ENCODE results near the gene CERK. TPM values are rescaled to one million over a fixed set of nuclear protein-coding genes. Genes with fewer than 3 reads are reported as not detected.

The CERK gene
- total RNA-seq, 1 donor from 2014 or later, result 38.4 TPM

- Mint-ChIP-seq H3K27ac (ENCODE audit: unreplicated experiment) (no peak overlapping the region), H3K27me3 (ENCODE audit: unreplicated experiment) (no peaks in the 10 kb centered on the region), H3K9me3 (ENCODE audit: unreplicated experiment) (no peaks in the 10 kb centered on the region), H3K4me3 (ENCODE audit: unreplicated experiment) (no peak overlapping the region), H3K4me1 (ENCODE audit: unreplicated experiment) (peaks cover 5% of the 10 kb centered on the region), H3K36me3 (ENCODE audit: unreplicated experiment) (peaks cover 6% of the 10 kb centered on the region)
- no peak for DNase-seq (ENCODE audit: extremely low spot score, unreplicated experiment)
- TF ChIP-seq CTCF (IDR thresholded peaks at IDR 0.05), result no peak
Observed at GRCh38 chr22:46678003-46678657, 59.9 kb downstream of the CERK start.

GRCh38 chr22:46677323-46678002, 60.6 kb downstream of the CERK start:
- Mint-ChIP-seq H3K4me1 (ENCODE audit: unreplicated experiment) (peaks cover 5% of the 10 kb centered on the region), H3K36me3 (ENCODE audit: unreplicated experiment) (peaks cover 6% of the 10 kb centered on the region), H3K27me3 (ENCODE audit: unreplicated experiment) (no peaks in the 10 kb centered on the region), H3K27ac (ENCODE audit: unreplicated experiment) (no peak overlapping the region), H3K9me3 (ENCODE audit: unreplicated experiment) (no peaks in the 10 kb centered on the region), H3K4me3 (ENCODE audit: unreplicated experiment) (no peak overlapping the region)
- DNase-seq (ENCODE audit: extremely low spot score, unreplicated experiment), result no peak
- TF ChIP-seq CTCF (IDR thresholded peaks at IDR 0.05), result no peak

GRCh38 chr22:46676881-46677280, 61.2 kb downstream of the CERK start:
- no peak for DNase-seq (ENCODE audit: extremely low spot score, unreplicated experiment)
- Mint-ChIP-seq H3K4me3 (ENCODE audit: unreplicated experiment) (no peak overlapping the region), H3K36me3 (ENCODE audit: unreplicated experiment) (peaks cover 6% of the 10 kb centered on the region), H3K4me1 (ENCODE audit: unreplicated experiment) (peaks cover 5% of the 10 kb centered on the region), H3K9me3 (ENCODE audit: unreplicated experiment) (no peaks in the 10 kb centered on the region), H3K27me3 (ENCODE audit: unreplicated experiment) (no peaks in the 10 kb centered on the region), H3K27ac (ENCODE audit: unreplicated experiment) (no peak overlapping the region)
- no peak for TF ChIP-seq CTCF (IDR thresholded peaks at IDR 0.05)

GRCh38 chr22:46676479-46676878, 61.6 kb downstream of the CERK start:
- Mint-ChIP-seq H3K4me3 (ENCODE audit: unreplicated experiment) (no peak overlapping the region), H3K27me3 (ENCODE audit: unreplicated experiment) (no peaks in the 10 kb centered on the region), H3K9me3 (ENCODE audit: unreplicated experiment) (no peaks in the 10 kb centered on the region), H3K4me1 (ENCODE audit: unreplicated experiment) (peaks cover 5% of the 10 kb centered on the region), H3K36me3 (ENCODE audit: unreplicated experiment) (peaks cover 6% of the 10 kb centered on the region), H3K27ac (ENCODE audit: unreplicated experiment) (no peak overlapping the region)
- DNase-seq (ENCODE audit: extremely low spot score, unreplicated experiment), result no peak
- no peak for TF ChIP-seq CTCF (IDR thresholded peaks at IDR 0.05)

GRCh38 chr22:46675938-46676337, 62.1 kb downstream of the CERK start:
- H3K9me3 Mint-ChIP-seq (ENCODE audit: unreplicated experiment), result no peaks in the 10 kb centered on the region
- peaks cover 5% of the 10 kb centered on the region for H3K4me1 Mint-ChIP-seq (ENCODE audit: unreplicated experiment)
- no peak overlapping the region for H3K4me3 Mint-ChIP-seq (ENCODE audit: unreplicated experiment)
- TF ChIP-seq CTCF (IDR thresholded peaks at IDR 0.05), result no peak
- H3K27me3 Mint-ChIP-seq (ENCODE audit: unreplicated experiment), result no peaks in the 10 kb centered on the region
- peaks cover 6% of the 10 kb centered on the region for H3K36me3 Mint-ChIP-seq (ENCODE audit: unreplicated experiment)
- H3K27ac Mint-ChIP-seq (ENCODE audit: unreplicated experiment), result no peak overlapping the region
- no peak for DNase-seq (ENCODE audit: extremely low spot score, unreplicated experiment)

All from osteocyte (in vitro differentiated cells).